NCI-H2029 (cell line): ENCODE data around the gene NPAS3.

Experiments
- DNase-seq: peaks from one replicate; lab custom pipeline; 2025; lab: John Stamatoyannopoulos, UW

Gene NPAS3

GRCh38 chr14:33836900-33837577 is 898.4 kb downstream of the NPAS3 start:
- peak; percentile 94 for DNase-seq

GRCh38 chr14:33837943-33838683 is 899.4 kb downstream of the NPAS3 start:
- DNase-seq: peak; percentile 91

GRCh38 chr14:33839193-33840076 is 900.8 kb downstream of the NPAS3 start:
- DNase-seq: peak; percentile 96

- DNase-seq: no peak
Measured at GRCh38 chr14:33840797-33841196, 902.1 kb downstream of the NPAS3 start.

GRCh38 chr14:33842299-33842698 is 903.6 kb downstream of the NPAS3 start:
- DNase-seq: peak; percentile 49

- no peak for DNase-seq
Measured at GRCh38 chr14:33844118-33844517, 905.4 kb downstream of the NPAS3 start.

GRCh38 chr14:33846100-33846824 is 907.6 kb downstream of the NPAS3 start:
- no peak for DNase-seq

GRCh38 chr14:33847066-33847465 is 908.4 kb downstream of the NPAS3 start:
- no peak for DNase-seq

GRCh38 chr14:33848009-33848408 is 909.3 kb downstream of the NPAS3 start:
- DNase-seq: no peak

GRCh38 chr14:33848706-33849454 is 910.2 kb downstream of the NPAS3 start:
- peak; percentile 97 for DNase-seq

GRCh38 chr14:33849455-33849801 is 910.7 kb downstream of the NPAS3 start:
- no peak for DNase-seq

- no peak for DNase-seq
Measured at GRCh38 chr14:33850826-33851225, 912.1 kb downstream of the NPAS3 start.

GRCh38 chr14:33851366-33851765 is 912.7 kb downstream of the NPAS3 start:
- no peak for DNase-seq

- DNase-seq: no peak
Measured at GRCh38 chr14:33851931-33852330, 913.3 kb downstream of the NPAS3 start.
